Fibroblast of skin of right biceps (primary cell): Measurements from ENCODE around the gene FGGY.
A peak's percentile ranks its signal among the peaks of the same experiment; 100 is the strongest.
"Not testable (repeated sequence)": the region's sequence is repeated elsewhere in the genome, so short reads cannot be mapped to it uniquely, and the experiment has no call there.

Experiments
- DNase-seq: peaks from one replicate; pipeline ENCODE4 v3.0.0-alpha.2; 2013

FGGY gene, protein sequence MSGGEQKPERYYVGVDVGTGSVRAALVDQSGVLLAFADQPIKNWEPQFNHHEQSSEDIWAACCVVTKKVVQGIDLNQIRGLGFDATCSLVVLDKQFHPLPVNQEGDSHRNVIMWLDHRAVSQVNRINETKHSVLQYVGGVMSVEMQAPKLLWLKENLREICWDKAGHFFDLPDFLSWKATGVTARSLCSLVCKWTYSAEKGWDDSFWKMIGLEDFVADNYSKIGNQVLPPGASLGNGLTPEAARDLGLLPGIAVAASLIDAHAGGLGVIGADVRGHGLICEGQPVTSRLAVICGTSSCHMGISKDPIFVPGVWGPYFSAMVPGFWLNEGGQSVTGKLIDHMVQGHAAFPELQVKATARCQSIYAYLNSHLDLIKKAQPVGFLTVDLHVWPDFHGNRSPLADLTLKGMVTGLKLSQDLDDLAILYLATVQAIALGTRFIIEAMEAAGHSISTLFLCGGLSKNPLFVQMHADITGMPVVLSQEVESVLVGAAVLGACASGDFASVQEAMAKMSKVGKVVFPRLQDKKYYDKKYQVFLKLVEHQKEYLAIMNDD

DNA sequence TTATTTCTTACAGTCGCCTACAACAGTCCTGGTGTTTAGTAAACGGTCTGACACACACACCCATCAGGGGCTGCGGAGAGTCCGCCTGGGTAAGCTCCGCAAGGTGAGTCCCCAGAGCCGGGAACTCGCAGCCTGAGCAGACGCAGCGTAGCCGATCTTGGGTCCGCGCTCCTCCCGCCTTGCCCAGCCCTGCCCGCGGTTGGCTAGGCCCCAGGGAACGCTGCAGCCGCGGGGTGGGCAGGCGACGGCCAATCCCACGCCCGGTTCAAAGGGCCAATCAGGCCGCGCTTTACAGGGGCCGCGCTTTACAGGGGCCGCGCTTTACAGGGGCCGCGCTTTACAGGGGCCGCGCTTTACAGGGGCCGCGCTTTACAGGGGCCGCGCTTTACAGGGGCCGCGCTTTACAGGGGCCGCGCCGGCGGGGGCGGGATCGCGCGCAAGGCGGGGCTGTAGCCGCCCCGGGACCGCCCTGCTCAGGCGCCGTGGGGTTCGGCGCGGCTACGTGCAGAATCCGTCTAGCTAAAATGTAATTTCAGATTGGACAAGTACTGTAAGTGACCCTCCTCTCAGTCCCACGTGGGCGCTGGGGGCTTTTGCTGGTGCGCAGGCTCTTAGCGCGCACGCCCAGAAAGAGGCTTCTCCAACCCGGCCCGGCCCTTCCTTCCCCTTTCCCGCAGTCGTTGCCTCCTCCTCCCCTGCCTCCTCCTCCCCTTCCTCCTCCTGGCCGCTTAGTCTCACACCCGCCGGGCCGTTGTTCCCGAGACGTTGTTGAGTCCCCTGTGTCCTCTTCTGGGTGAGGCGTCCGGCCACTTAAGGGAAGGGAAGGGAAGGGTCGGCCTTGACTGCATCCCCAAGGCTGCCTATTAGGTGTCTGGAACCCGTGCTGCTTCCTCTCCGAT, at the start of gene FGGY:
Gene FGGY (plus strand): TSS at position 737 of the 899 bp plus-strand sequence. CDS start 24,456 bp downstream, outside the sequence.
- peak; percentile 99 for DNase-seq

DNA sequence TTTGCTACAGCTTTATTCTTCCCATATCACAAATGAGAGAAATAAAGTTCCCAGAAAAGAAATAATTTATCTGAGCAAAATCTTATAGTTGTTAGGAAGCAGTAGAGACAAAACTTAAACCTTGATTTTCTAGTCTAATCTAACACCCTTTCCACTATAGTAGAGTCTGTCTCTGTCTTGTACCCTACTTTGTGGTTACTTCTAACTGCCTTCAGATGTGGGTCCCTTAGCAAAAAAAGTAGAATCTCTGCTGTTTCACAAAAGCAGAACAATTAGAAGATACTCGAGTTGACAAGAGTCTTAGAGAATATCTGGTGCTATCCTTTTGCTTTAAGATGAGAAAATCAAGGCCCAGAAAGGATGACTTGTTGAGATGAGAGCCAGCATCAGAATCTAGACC, 48.1 kb upstream of the FGGY start:
- no peak for DNase-seq

DNA sequence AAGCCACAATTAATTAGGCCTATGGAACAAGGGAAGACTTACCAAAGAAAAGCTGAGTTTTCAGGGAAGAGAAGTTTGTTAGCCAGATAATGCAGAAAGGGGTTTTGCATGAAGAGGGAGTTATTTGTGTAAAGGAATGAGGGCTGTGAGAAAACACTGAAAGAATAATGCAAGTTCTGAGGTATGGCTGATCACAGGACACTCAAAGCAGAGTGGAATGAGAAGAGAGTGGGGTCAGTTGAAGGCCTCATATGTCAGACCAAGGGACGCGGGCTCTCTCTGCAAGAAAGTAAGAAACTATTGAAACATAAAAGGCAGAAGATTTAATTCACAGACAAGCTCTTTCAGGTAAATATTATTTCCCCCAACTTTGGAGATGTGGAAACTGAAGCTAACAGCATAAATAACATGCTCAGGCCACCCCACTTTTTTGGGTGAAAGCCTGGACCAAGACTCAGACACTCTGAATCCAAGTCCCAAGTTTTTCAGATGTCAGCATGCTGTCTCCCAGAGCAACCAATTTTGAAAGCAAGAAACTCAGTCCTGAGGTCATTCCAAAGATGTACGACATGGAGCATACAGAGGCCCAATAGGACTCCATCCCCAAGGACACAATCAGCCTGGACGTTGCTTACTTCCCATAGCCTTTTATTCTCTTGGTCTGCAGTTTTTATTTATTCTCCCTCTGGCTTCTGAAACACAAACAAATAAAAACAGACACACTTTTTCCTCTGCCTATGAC, 47.3 kb upstream of the FGGY start:
- DNase-seq, result no peak

DNA sequence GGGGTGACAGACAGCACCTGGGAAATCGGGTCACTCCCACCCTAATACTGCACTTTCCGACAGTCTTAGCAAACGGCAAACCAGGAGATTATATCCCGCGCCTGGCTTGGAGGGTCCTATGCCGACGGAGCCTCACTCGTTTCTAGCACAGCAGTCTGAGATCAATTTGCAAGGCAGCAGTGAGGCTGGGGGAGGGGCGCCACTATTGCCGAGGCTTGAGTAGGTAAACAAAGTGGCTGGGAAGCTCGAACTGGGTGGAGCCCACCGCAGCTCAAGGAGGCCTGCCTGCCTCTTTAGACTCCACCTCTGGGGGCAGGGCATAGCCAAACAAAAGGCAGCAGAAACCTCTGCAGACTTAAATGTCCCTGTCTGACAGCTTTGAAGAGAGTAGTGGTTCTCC, 45.8 kb upstream of the FGGY start:
- not testable (repeated sequence) for DNase-seq

DNA sequence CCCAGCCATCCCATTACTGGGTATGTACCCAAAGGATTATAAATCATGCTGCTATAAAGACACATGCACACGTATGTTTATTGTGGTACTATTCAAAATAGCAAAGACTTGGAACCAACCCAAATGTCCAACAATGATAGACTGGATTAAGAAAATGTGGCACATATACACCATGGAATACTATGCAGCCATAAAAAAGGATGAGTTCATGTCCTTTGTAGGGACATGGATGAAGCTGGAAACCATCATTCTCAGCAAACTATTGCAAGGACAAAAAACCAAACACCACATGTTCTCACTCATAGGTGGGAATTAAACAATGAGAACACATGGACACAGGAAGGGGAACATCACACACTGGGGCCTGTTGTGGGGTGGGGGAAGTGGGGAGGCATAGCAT, 40.5 kb upstream of the FGGY start:
- not testable (repeated sequence) for DNase-seq

DNA sequence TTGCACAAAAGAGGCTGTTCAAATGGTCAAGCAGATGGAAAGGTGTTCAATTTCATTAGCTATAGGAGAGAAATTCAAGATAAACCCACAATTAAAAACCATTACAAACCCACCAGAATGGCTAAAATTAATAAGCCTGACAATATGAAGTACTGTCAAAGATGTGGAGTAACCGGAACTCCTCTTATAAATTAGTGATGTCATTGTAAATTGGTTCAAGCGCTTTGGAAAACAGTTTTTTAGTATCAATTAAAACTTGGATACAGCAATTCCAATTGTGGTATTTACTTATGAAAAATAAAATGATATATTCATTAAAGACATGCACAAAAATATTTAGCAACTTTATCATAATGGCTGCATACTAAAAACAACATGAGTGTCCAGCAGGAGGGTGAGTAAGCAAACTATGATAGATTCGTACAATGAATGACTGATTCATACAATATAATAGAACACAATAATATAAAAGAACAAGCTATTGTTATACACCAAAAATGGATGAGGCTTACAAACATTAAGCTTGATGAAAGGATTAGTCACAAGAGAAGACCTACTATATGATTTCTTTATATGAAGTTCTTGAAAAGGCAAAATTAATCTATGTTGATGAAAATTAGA, 38.4 kb upstream of the FGGY start:
- no peak for DNase-seq

DNA sequence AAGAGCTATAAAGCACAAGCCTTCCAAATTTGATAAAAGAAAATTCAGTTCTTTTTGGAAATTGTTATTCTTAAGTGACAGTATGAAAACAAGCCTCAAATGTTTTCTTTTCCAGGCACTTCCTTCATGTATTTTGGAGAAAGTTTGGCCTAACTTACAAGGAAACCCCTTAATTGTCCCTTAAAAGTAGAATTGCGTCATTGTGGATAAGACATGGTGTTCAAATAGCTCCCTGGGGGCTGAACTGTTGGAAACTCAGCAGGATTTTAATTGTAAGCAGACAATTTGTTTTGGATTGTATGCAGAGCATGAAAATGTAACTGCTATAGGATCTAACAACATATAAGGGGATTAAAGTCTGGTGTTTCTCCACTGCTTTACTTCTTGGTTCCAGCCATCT, 35.4 kb upstream of the FGGY start:
- DNase-seq, result peak; percentile 83

DNA sequence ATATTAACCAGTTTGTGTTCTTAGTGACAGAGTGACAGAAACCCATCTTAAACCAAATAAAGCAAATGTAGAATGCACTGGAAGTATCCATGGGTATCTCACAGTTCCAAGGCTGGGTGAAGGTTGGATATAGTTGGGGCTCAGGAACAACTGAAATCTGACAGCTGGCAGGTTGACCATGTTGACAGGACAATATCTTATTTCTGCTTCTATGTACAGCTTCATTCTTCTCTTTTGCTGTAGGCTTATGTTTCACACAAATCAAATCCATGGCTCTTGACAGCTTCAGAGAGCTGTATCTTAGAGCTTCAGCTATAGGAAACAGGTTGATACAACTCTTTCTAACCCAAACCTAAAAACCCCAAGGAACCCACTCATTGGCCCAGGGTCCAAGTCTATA, 34.3 kb upstream of the FGGY start:
- DNase-seq, result no peak

DNA sequence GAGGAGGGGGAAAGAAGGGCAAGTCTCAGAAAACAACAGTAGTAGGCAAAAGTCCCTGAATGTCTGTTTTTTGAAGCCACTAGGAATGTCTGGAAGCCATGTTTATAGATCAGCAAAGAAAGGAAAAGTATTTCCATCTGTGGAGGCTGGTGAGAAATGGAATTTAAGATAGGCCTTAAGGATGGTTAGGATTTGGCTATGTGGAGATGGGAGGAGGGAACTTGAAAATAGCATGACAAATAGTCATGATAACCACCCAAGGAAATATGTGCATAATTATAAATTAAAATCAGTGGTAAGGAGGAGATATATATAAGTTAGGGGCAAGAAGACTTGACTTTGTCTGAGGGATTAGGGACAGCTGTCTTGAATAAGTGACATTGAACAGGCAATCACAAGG, 33.8 kb upstream of the FGGY start:
- peak; percentile 52 for DNase-seq

DNA sequence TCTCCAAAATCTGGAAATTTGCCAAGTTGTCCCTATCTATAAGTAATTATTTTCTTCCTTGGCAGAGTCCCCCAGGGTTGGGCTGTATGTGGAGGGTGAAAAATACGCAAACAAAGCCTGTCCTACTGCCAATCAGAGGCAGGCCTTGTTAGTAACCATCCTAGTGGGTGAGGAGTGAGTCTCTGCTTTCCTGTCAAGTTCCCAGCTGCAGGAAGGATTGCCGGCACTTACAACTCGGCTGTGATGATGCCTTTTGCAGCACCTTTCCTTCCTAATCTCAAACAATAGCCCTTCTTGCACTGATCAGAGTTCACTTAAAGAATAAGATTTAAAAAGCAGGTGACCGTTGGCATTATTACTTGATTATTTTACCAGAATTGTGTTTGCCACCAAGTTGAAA, 31.3 kb upstream of the FGGY start:
- DNase-seq, result no peak

DNA sequence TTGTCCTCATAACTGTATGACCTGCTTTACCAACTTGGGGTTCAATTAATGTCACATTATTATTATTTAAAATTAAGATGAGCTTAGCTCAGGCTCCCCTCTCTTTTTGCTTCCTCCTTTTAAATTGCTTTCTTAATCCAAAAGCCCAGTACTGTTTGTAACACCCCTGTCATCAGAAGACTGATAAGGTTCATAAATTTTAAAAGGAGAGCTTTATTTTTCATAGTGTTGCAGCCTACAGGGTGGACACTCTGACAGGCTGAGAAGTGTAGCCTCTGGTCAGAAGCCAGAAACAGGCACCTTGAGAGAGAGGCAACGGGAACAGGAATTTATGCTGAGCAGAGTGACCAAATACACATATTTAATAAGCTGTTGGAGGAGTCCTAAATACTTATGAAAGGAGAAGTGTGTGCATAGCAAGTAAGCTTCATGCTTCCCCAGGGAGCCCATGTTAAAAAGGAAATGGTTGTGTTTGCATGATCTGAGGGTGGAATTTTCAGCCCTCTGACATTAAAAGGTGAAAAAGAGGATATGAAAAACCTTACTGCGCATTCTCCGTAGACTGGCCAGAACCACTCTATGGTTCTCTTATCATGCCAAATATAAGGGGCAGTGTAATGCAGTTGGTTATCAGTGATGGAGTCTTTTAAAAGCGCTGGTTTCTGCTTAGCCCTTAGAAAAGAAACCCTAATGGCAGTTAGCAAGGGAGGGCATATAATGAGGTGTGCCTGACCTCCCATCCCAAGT, 30.5 kb upstream of the FGGY start:
- DNase-seq, result no peak

DNA sequence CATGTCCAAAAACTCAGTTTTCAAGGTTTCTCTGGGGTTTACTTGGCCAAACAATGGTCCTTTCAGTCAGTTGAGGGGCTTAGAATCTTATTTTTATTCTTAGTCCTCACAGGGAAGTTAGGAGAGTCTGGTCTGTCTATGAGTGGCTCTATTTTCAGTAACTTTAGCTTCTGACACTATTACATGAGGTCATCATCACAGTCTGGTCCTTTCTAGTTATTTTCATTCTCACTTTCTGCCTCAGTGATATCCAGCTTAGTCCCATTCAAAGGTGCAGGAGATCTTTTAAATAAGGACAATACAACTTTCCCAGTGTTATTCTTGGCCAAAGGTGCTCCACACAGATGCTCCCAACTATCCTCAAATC, 30.0 kb upstream of the FGGY start:
- DNase-seq, result no peak

DNA sequence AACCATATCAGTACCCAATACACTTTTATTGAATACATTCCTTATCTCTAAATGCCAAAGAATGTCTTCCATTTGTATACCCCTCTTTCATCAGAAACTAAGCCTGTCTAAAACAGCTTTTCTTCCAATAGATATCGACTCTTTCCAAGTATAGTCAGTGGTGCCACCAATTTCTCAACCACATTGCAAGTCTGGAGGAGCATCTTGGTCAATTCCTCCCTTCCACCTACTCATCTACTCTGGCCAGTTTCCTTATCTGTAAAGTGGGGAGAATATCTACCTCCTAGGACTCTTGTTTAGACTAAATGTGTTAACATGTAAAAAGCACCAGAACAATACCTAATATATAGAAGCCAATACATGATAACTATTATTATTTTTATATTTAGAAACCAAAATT, 28.5 kb upstream of the FGGY start:
- DNase-seq, result no peak

DNA sequence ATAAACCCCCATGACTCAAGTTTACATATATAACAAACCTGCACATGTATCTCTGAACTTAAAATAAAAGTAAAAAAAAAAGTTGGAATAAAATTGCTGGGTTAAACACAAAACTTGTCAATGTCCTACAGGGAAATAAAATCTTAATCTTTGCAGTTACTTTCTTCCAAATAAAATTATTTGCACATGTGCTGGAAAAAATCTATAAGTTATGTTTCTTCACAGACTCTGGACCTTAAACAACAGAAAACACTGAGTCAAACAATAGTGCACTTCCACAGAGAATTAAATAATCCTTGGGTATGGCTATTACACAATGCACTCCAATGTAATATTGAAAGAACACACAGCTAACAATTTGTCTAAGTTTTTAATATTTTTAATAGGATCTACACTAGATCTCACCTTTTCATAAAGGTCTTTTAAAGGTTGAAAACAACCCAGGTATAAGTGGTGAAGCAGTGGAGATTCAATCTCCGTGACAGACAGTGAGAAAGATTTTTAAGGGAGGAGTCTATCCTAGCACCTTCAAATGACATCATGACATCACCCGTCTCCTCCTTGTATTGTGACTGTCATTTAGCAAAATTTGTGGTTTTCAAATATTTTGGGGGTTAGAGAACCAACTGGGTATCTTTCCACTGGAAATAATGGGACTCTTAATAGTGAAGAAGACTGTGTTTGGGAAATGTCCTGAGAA, 25.2 kb upstream of the FGGY start:
- no peak for DNase-seq

DNA sequence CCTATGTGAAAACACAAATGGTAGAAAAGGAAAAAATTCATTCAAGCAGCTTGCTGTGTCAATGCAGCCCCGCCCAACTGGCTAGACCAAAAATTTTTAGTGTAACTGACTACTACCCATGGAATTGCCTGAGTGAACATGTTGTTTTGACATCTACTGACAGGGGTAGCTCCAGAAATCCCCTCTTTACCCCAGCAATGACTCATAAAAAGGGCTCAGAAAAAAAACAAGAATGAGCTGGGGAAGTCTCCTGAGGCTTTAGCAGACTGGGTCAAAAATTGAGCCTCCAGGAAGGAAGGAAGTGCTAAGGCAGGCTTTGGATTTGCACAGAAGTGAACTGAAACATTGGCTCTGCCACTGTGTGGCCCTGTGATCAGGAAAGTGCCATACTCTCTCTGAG, 24.4 kb upstream of the FGGY start:
- DNase-seq, result peak; percentile 86

DNA sequence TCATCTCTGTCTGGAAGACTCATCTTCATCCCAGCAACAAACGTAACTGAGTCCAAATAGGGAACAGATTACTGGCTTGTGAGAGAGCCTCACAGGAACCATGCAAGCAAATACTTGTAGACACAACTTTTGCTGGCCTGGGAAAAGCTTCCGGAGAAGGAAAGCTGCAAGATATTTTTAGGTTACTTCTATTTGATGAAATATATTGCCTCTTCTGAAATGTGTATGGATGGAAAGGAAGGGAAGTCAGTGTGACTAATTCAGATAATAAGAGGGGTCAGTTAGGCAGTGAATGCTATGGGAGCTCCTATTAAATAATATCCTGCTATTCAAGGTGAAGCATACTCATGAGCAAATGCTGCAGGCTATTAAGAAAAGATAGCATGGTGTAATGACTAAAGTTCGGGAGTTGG, 20.4 kb upstream of the FGGY start:
- no peak for DNase-seq

DNA sequence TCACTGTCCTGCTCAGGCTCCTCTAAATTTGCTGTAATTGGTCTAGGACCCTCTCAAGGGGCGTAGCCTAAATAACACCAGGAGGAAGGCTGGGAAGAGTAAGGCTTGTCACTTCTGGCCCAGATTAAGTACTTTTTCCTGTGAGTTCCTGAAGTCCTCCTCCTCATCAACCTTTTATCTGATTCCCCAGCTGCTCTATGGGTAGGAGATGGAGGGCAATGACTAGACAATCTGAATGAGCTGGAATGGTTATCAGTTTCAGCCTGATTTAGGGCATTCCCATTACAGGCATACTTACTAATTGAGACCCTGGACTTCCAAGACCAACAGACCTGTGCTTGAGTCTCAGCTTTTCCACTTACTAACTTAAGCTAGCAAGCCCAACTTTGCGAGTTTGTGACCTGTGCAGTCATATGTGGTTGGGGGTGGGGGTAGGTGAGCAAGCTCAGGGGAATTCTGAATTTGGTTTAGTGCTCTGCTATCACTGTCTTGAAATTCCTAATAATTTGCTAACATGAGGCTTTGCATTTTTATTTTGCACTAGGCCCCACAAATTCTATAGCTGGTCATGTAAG, 18.0 kb upstream of the FGGY start:
- no peak for DNase-seq

DNA sequence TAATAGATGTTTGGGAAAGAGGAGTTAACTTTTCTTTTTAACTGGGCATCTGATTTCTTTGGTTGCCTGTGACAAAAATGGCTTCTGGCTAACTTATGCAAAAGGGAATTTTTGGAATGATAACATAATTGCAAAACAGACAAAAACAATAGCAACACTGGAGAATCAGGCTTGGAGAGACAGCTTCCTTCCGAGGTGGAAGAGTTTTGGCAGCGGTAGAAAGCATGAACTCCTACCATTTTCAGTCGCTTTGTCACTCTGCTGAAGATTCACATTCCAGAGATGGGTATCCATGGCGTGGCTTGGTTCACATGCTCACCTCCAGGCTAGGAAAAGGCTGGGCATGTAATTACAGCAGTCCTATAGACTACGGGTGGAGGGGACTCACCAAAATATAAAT, 17.2 kb upstream of the FGGY start:
- DNase-seq, result no peak

DNA sequence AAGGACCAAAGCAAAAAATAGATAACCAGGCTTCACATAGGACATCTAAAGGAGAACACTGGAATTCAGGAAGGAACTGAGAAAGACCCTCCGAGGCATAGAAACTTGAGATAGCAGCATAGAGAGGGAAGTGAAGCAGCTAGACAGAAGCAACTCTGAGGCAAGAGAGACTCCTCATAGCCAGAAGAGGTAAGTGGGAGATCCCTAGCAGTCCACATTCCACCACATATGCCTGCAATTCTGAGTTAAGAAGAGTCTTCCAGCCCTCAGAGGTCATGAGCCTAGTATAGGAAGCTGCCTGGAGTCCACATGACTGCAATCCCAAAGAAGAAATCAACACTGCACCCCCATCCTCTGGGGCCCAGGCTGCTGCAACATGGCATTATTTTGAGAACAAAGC, 13.9 kb upstream of the FGGY start:
- DNase-seq, result no peak

DNA sequence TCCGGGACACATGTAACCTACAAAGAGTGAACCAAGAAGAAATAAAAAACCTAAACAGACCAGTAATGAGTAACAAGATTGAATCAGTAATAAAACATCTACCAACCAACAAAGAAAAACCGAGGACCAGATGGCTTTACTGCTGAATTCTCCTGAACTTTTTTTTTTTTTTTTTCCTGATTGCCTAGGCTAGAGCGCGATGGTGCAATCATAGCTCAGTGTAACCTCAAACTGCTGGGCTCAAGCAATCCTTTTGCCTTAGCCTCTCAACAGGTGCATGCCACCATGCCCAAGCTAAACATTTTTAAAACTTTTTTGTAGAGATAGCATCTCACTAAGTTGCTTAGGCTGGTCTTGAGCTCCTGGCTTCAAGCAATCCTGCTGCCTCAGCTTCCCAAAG, 11.2 kb upstream of the FGGY start:
- no peak for DNase-seq

DNA sequence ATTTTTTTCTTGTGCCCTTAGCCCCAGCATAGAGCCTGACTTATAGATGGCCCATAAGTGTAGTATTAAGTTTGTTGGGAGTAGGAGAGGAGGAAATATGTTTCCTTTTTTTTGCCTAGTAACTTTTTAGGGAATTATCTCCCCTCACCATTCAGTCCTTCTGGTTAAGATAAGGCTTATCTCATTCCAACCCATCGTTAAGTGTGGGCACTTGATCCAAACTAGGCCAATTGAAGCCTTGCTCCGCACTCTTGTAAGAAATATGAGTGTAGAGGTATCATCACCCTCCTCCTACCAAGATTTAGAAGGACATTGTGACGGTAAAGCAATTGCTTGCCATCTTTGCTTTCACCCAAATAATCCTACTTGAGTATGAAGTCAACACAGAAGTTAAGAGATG, 8.8 kb upstream of the FGGY start:
- DNase-seq, result no peak
